ENCODE data around the gene DRC1.

The DRC1 gene

DNA sequence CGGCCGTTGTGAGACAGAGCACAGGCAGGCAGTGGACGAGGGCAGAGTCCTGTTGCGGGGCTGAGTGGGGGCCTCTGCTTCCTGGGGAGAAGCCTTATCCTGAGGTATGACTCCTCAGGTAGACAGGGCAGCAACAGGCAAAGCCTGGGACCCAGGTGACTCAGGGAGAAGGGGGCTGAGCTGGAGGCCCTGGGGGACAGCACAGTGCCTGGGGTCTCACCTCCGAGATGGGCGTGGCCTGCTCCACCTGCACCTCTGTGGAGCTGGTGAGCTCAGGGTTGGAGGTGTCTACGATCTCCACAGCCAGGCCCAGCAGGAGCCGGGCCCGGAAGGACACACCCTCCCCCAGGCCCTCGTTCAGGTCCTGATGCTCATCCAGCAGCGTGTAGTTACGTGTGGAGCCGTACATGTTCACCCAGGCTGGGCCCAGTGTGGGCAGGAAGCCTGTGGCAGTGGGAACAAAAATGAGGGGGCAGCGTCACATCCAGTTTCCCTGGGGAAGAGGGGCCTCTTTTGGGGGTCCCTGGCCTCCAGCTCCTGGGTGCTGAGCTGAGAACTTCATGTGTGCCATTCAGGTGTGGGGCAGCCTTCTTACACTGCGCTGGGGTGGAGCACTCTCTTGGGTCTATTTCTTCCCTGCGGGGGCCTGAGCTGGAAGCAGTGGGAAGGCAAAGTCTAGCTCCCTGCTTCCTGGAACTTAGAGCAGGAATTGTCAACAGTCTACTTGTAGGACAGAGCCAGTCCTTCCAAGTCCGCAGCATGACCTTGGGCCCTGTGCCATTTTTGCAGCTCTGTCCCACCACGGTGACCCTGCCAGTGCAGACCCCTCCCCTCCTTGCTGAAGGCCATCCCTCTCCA, 79.1 kb downstream of the DRC1 start:
- TF ChIP-seq CTCF (conservative IDR thresholded peaks at IDR 0.05; ENCODE audit: control insufficient read depth, insufficient read depth, low read depth, low read length) = no peak
- no peak for DNase-seq (ENCODE audit: low read depth)
- no peak overlapping the region for H3K4me3 ChIP-seq (ENCODE audit: control insufficient read depth, low read depth, low read length)

- no peak overlapping the region for H3K4me3 ChIP-seq (ENCODE audit: control insufficient read depth, low read depth, low read length)
- no peak for TF ChIP-seq CTCF (conservative IDR thresholded peaks at IDR 0.05; ENCODE audit: control insufficient read depth, insufficient read depth, low read depth, low read length)
- no peak for DNase-seq (ENCODE audit: low read depth)
Measured at GRCh38 chr2:26481706-26482105, 80.0 kb downstream of the DRC1 start.

- no peak for TF ChIP-seq CTCF (conservative IDR thresholded peaks at IDR 0.05; ENCODE audit: control insufficient read depth, insufficient read depth, low read depth, low read length)
- no peak overlapping the region for H3K4me3 ChIP-seq (ENCODE audit: control insufficient read depth, low read depth, low read length)
- DNase-seq (ENCODE audit: low read depth) = no peak
Measured at GRCh38 chr2:26482211-26483026, 80.7 kb downstream of the DRC1 start.

DNA sequence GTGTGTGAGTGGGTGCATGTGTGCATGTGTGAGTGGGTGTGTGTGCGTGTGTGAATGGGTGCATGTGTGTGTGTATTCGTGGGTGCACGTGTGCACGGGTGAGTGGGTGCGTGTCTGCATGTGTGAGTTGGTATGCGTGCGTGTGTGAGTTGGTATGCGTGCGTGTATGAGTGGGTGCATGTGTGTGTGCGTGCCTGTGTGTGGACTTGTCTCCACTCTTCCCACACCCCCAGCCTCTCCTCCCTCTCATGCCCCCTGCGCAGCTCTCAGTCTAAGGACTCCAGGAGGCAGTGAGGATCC, 81.3 kb downstream of the DRC1 start:
- no peak for TF ChIP-seq CTCF (conservative IDR thresholded peaks at IDR 0.05; ENCODE audit: control insufficient read depth, insufficient read depth, low read depth, low read length)
- DNase-seq (ENCODE audit: low read depth) = no peak
- H3K4me3 ChIP-seq (ENCODE audit: control insufficient read depth, low read depth, low read length) = no peak overlapping the region

DNA sequence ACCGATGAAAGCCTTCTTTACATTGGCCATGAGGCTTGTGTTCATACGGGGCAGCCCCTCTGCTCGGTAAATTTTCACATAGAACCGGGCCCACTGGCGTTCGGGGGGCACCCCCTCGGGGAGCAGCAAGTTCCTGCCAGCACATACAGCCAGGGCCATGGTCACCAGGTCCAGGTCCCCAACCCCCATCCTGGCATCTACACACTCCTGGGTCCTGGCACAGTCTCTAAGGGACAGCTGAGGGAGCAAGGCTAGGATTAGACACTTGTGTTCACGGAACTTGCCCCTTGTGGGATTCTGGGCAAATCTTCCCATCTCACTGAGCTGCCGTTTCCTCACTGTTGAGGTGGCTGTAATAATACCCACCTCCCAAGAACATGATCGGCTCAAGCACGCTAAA, 81.8 kb downstream of the DRC1 start:
- DNase-seq (ENCODE audit: low read depth) = no peak
- no peak overlapping the region for H3K4me3 ChIP-seq (ENCODE audit: control insufficient read depth, low read depth, low read length)
- no peak for TF ChIP-seq CTCF (conservative IDR thresholded peaks at IDR 0.05; ENCODE audit: control insufficient read depth, insufficient read depth, low read depth, low read length)

DNA sequence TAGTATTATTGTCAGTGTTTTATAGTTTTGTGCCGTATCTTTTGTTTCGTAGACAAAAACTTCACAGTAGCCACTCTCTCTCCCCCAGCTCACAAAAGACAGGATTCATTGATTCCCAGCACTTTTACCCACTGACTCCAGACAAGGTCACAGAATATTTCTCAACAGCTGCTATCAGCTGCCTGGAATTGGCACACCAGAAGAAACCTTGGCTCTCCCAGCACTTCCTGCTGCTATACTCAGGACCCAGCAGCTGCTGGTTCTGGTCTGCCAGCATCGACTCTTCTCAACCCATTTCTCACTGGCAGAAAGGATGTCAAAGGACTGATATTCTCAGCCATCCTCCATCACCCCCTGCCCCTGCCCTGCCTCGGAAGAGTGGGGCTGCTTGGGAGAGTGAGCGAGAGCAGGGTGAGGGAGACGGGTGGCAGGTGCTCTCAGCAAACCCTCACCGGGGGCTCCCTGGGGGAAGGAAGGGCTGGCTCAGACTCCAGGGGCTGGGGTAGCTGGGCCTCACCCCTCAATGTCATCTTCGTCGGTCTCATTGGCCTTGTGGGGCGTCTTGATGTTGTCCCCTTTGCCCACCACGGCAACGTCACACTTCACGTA, 82.3 kb downstream of the DRC1 start:
- H3K4me3 ChIP-seq (ENCODE audit: control insufficient read depth, low read depth, low read length) = no peak overlapping the region
- TF ChIP-seq CTCF (conservative IDR thresholded peaks at IDR 0.05; ENCODE audit: control insufficient read depth, insufficient read depth, low read depth, low read length) = no peak
- DNase-seq (ENCODE audit: low read depth) = no peak
